K562 (cell line): Measurements from ENCODE around the gene TMEM174. TPM values are rescaled to one million over a fixed set of nuclear protein-coding genes. Genes with fewer than 3 reads are reported as not detected.

Source experiments
- EP400 ChIP-seq: fragments of 450-650 bp; IDR thresholded peaks from 2 replicates; pipeline ENCODE4 v1.6.1; 2017; ENCODE audit warnings: antibody characterized with exemption, mild to moderate bottlenecking, moderate library complexity
- FOXP4 ChIP-seq: sonication (generic); formaldehyde crosslinking; IDR thresholded peaks from 2 replicates; pipeline ENCODE4 v1.8.0; 2022; ENCODE audit warnings: mild to moderate bottlenecking, missing genetic modification reagents, borderline replicate concordance
- MGA ChIP-seq: fragments of 450-650 bp; IDR thresholded peaks from 2 replicates; pipeline ENCODE4 v1.6.1; 2016; ENCODE audit warnings: mild to moderate bottlenecking, moderate library complexity
- RERE ChIP-seq: sonication (generic); formaldehyde crosslinking; IDR thresholded peaks from 2 replicates; pipeline ENCODE4 v1.8.0; 2023; ENCODE audit warnings: missing genetic modification reagents, mild to moderate bottlenecking, borderline replicate concordance
- XRCC3 ChIP-seq: fragments of 450-650 bp; IDR thresholded peaks from 2 replicates; pipeline ENCODE4 v1.6.1; 2017; ENCODE audit warnings: mild to moderate bottlenecking, moderate library complexity
- ZNF239 ChIP-seq: fragments of 250-450 bp; sonication (Bioruptor Pico); IDR thresholded peaks from 2 replicates; pipeline ENCODE4 v1.4.0; 2020; ENCODE audit warnings: mild to moderate bottlenecking
- ZNF41 ChIP-seq: fragments of 250-450 bp; sonication (Bioruptor Pico); conservative IDR thresholded peaks from 2 replicates; pipeline ENCODE4 v1.4.0; 2020; ENCODE audit warnings: mild to moderate bottlenecking
- polyA plus RNA-seq, 8 experiments: library from polyadenylated mRNA; depleted of rRNA in 4 of 8; stranded (reverse) in 5 of 8; unstranded in 3 of 8; fragments of >200 nt; fragmentation: Nextera tagmentation in 2 of 8; fragmentation: Illumina TruSeq in 1 of 8; extraction: Ambion mirVana in 2 of 8; extraction: Trizol in 1 of 8; gene quantifications; 2 replicates each; pipeline versions ENCODE4 v1.2.1 to v1.2.3, GENCODE V29; 2011 to 2014; ENCODE audit warnings: inconsistent platforms in 1 of 8, missing spikeins in 1 of 8
- total RNA-seq, 7 experiments: library from RNA; depleted of rRNA in 6 of 7; stranded (reverse); fragments of >200 nt in 6 of 7; fragmentation: Illumina TruSeq in 2 of 7; extraction: Trizol in 2 of 7; gene quantifications; 2 replicates each; pipeline versions ENCODE4 v1.2.1 to v1.2.3, GENCODE V29; 2011 to 2021; ENCODE audit warnings: low replicate concordance in 1 of 7

Gene TMEM174
- total and polyA plus RNA-seq, 9 of the 15 experiments (the other 6 are each of a cell fraction or from before 2014, with no cell fraction given): not detected

- TF ChIP-seq MGA: no peak
- no peak for TF ChIP-seq ZNF41
- no peak for TF ChIP-seq ZNF239 (CRISPR knock-in tag)
- TF ChIP-seq EP400: no peak
- no peak for TF ChIP-seq FOXP4
- TF ChIP-seq RERE: no peak
- no peak for TF ChIP-seq XRCC3
These were observed 26.7 kb downstream of the TMEM174 start (continued) for GRCh38 chr5:73199671-73200070.
